Upper lobe of right lung (tissue), 1 donor: ENCODE measurements around the gene STIL. TPM values are rescaled to one million over a fixed set of nuclear protein-coding genes. Genes with fewer than 3 reads are reported as not detected.

Experiments
- ATAC-seq: fragments of 200-7000 bp; cut with Tn5 transposase; one replicate; pipeline ENCODE4 v1.9.1; 2020; ENCODE audit warnings: mild to moderate bottlenecking, moderate library complexity
- DNase-seq: peaks from one replicate; pipeline ENCODE4 v3.0.0-alpha.2; 2020
- H3K27ac ChIP-seq: fragments of 200-600 bp; one replicate; pipeline ENCODE4 v1.8.0; 2022
- H3K27me3 ChIP-seq: fragments of 200-600 bp; one replicate; pipeline ENCODE4 v1.8.0; 2022; ENCODE audit warnings: mild to moderate bottlenecking
- H3K36me3 ChIP-seq: fragments of 200-600 bp; one replicate; pipeline ENCODE4 v1.8.0; 2022
- H3K4me1 ChIP-seq: fragments of 200-600 bp; one replicate; pipeline ENCODE4 v1.8.0; 2022
- H3K4me3 ChIP-seq: fragments of 200-600 bp; one replicate; pipeline ENCODE4 v1.8.0; 2022; ENCODE audit warnings: mild to moderate bottlenecking
- H3K9me3 ChIP-seq: fragments of 200-600 bp; one replicate; pipeline ENCODE4 v1.8.0; 2022
- intact Hi-C: fragments of 100-400 bp; cut with DNase I; formaldehyde crosslinking; loops from one replicate; pipeline ENCODE4 v1.11.0; 2022
- total RNA-seq: library from RNA; stranded (reverse); fragmentation: NEBNext Ultra II Directional; extraction: Animal tissue kit (Norgen Biotek cat#: 25700); gene quantifications from one replicate; pipeline ENCODE4 v1.2.1, GENCODE V29; 2021
- TF ChIP-seq, protein P1 (sequence below): fragments of 200-600 bp; IDR thresholded peaks from one replicate; pipeline ENCODE4 v1.8.0; 2022; ENCODE audit warnings: antibody characterized with exemption
- donor health status: DM: no; HTN: yes; CAD: no; lungs with severe emphysema.

Gene STIL
- total RNA-seq, 1 donor from 2014 or later, result 1.7 TPM

DNA sequence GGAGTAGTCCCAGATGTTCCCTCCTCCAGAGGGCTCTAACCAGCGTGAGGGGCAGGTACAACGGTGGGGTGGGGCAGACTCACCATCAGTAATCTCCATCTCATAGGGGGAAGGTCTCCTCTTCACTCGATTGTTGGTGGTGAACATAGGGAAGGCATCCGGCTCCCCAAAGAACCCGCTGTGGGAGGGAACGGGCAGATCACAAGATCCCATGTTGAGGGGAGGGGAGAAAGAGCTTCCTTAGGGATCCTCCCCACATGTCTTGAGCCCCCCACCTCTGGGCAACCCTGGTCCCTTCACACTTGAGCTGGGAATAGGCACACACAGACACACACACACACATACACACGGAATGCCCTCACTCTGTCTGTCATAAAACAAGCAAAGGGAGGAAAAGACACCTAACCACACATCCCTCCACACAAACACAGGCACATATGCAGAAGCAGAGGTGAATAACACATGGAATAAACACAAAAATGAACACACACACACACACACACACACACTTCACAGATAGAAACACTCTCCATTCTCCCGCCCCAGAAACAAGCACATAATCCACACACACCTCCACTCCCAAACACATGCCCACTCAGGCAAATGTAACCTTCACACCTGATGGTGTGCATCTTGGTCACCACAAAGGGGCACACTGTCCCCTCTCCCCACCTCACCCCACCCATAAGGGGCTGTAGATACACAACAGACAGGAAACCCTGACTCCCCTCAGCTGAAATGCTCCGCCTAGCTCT is 89.8 kb downstream of the STIL start:
- intact Hi-C loops, result no loop called here
- no peak for DNase-seq
- TF ChIP-seq, protein P1, sequence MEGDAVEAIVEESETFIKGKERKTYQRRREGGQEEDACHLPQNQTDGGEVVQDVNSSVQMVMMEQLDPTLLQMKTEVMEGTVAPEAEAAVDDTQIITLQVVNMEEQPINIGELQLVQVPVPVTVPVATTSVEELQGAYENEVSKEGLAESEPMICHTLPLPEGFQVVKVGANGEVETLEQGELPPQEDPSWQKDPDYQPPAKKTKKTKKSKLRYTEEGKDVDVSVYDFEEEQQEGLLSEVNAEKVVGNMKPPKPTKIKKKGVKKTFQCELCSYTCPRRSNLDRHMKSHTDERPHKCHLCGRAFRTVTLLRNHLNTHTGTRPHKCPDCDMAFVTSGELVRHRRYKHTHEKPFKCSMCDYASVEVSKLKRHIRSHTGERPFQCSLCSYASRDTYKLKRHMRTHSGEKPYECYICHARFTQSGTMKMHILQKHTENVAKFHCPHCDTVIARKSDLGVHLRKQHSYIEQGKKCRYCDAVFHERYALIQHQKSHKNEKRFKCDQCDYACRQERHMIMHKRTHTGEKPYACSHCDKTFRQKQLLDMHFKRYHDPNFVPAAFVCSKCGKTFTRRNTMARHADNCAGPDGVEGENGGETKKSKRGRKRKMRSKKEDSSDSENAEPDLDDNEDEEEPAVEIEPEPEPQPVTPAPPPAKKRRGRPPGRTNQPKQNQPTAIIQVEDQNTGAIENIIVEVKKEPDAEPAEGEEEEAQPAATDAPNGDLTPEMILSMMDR, result no peak
- ATAC-seq, result no peak
- H3K9me3 ChIP-seq, result no peaks in the 10 kb centered on the region
- H3K27ac ChIP-seq, result no peak overlapping the region
- H3K4me3 ChIP-seq, result no peak overlapping the region
- peaks cover 4% of the 10 kb centered on the region for H3K4me1 ChIP-seq
- peaks cover 55% of the 10 kb centered on the region for H3K27me3 ChIP-seq
- no peaks in the 10 kb centered on the region for H3K36me3 ChIP-seq

GRCh38 chr1:47223174-47223920 is 90.6 kb downstream of the STIL start:
- TF ChIP-seq, protein P1, result no peak
- H3K4me1 ChIP-seq, result peaks cover 4% of the 10 kb centered on the region
- intact Hi-C loops, result no loop called here
- no peak for DNase-seq
- no peak for ATAC-seq
- no peaks in the 10 kb centered on the region for H3K36me3 ChIP-seq
- no peak overlapping the region for H3K4me3 ChIP-seq
- no peak overlapping the region for H3K27ac ChIP-seq
- H3K9me3 ChIP-seq, result no peaks in the 10 kb centered on the region
- peaks cover 48% of the 10 kb centered on the region for H3K27me3 ChIP-seq

DNA sequence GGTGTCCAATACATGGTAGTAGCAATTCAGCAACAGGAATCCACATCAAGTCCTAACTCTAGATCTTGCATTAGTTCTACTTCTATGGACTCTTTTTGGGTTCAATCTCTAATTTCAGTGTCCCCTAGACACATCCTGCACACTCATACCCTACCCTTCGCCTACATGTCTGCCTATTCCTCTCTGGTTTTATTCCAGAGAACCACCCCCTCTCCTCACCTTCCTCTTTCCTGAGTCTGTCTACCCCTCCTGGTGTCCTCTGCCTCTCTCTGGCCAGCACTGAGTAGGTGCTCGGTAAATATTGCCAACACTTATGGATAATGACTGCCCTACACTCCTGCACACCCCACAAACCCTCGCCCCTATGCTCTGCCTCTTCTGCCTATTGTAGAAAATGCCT is 91.5 kb downstream of the STIL start:
- Histone ChIP-seq H3K4me1 (peaks cover 4% of the 10 kb centered on the region), H3K36me3 (no peaks in the 10 kb centered on the region), H3K4me3 (no peak overlapping the region), H3K27me3 (peaks cover 40% of the 10 kb centered on the region), H3K27ac (no peak overlapping the region), H3K9me3 (no peaks in the 10 kb centered on the region)
- DNase-seq (no peak), ATAC-seq (no peak)
- intact Hi-C loops, result no loop called here
- TF ChIP-seq, protein P1, result no peak

DNA sequence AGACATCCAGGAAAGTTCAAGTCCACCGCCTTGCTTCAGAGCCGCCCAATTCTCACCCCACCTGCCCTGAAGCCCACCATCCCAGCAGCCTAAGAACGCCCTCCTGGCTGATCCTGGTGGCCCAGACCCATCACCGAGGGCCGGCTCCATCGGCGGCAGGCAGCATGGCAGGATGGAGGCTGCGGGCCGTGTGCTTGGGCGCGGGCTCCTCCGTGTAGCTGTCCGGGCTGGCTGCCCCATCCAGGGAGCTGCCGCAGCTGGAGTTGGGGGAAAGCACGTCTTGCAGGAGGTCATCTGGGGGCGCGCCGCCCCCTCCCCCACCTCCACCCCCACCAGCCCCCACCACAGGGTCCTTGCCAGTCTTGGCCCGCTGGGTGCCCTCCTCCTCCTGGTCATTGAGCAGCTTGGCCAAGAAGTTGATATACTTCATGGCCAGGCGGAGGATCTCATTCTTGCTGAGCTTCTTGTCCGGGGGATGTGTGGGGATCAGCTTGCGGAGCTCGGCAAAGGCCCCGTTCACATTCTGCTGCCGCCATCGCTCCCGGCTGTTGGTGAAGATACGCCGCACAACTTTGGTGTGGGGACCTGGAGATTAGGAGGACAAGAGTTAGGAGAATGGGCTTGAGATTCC is 94.2 kb downstream of the STIL start:
- Histone ChIP-seq H3K9me3 (no peaks in the 10 kb centered on the region), H3K4me1 (no peaks in the 10 kb centered on the region), H3K36me3 (no peaks in the 10 kb centered on the region), H3K27me3 (peaks cover 16% of the 10 kb centered on the region), H3K27ac (no peak overlapping the region), H3K4me3 (no peak overlapping the region)
- no peak for DNase-seq
- intact Hi-C loops, result no loop called here
- no peak for ATAC-seq
- TF ChIP-seq, protein P1, result no peak

GRCh38 chr1:47219001-47219400 is 94.9 kb downstream of the STIL start:
- ATAC-seq, result no peak
- intact Hi-C loops, result no loop called here
- H3K27ac ChIP-seq, result no peak overlapping the region

More at GRCh38 chr1:47219001-47219400, 94.9 kb downstream of the STIL start:
- no peaks in the 10 kb centered on the region for H3K36me3 ChIP-seq
- no peaks in the 10 kb centered on the region for H3K9me3 ChIP-seq
- TF ChIP-seq, protein P1, result no peak
- H3K27me3 ChIP-seq, result peaks cover 10% of the 10 kb centered on the region
- H3K4me1 ChIP-seq, result no peaks in the 10 kb centered on the region
- no peak for DNase-seq
- no peak overlapping the region for H3K4me3 ChIP-seq
